A549 (cell line): Measurements from ENCODE around the gene NUMA1.

Source experiments
- CTCF ChIP-seq: fragments of >200 bp; sonication (Bioruptor Twin); formaldehyde crosslinking; IDR thresholded peaks from 3 replicates; pipeline ENCODE4 v1.5.1; 2016
- MAFK ChIP-seq: fragments of 450-650 bp; IDR thresholded peaks from 2 replicates; pipeline ENCODE4 v1.6.1; 2014; ENCODE audit not compliant: partially characterized antibody
- POLR2A ChIP-seq: IDR thresholded peaks from 2 replicates; pipeline ENCODE4 v1.6.1; 2012; ENCODE audit warnings: mild to moderate bottlenecking, low read length
- TF ChIP-seq, protein P1 (sequence below): fragments of 150-350 bp; IDR thresholded peaks from 2 replicates; pipeline ENCODE4 v1.6.1; 2014; ENCODE audit warnings: low read depth, mild to moderate bottlenecking, low read length

DNA sequence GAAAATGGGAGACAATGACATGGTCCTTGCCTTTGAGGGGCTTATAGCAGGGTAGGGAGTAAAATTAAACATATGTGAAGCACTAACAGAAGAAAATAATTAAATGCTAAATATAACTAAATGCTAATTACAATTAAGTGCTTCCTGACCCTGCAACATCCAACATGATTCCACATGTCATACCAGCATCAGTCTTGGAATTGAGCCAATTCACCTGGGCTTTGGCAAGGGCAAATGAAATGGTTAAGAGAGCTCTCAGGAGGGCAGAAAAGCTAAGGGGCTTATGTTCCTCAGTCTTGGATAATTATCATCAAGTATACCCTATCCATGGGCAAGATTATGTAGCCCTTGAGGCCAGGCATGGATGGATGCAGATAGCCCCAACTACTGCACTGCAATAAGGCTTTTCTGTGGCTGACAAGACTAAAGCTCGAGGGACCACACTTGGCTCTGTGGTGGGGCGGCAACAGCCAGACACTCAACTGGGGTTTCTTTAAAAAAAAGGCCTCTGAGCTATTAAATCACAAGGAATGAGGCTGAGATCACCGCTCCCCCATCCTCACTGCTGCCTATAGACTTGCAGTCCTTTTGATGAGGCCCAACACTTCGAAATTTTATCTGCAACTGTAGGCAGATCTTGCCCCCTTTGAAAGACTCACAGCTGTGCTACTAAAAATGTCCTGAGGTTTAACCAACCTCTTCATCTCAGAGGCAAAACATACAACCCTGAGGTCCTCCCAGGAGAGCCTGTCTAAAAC is 42.6 kb downstream of the NUMA1 start:
- no peak for TF ChIP-seq POLR2A
- no peak for TF ChIP-seq CTCF
- TF ChIP-seq, protein P1, sequence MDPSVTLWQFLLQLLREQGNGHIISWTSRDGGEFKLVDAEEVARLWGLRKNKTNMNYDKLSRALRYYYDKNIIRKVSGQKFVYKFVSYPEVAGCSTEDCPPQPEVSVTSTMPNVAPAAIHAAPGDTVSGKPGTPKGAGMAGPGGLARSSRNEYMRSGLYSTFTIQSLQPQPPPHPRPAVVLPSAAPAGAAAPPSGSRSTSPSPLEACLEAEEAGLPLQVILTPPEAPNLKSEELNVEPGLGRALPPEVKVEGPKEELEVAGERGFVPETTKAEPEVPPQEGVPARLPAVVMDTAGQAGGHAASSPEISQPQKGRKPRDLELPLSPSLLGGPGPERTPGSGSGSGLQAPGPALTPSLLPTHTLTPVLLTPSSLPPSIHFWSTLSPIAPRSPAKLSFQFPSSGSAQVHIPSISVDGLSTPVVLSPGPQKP: no peak
- TF ChIP-seq MAFK: no peak
